Endothelial cell of umbilical vein (primary cell): Measurements from ENCODE around the gene ZNF205. TPM values are rescaled to one million over a fixed set of nuclear protein-coding genes. Genes with fewer than 3 reads are reported as not detected.

Source experiments
- BruUV-seq: library from RNA; stranded (reverse); fragments of 400-500 nt; replicated peaks from 2 replicates; lab custom pipeline; 2021; lab: Mats Ljungman, UMichigan
- CTCF ChIA-PET: fragments of 300-600, 350-600 bp; sonication (Branson Sonifier 250); formaldehyde crosslinking; loops from one replicate; lab custom pipeline; 2021; ENCODE audit warnings: antibody characterized with exemption, inconsistent platforms; lab: Charles Lee
- POLR2A ChIA-PET: fragments of 300-600, 350-600 bp; sonication (Branson Sonifier 250); formaldehyde crosslinking; loops from one replicate; lab custom pipeline; 2021; ENCODE audit warnings: antibody characterized with exemption, inconsistent platforms; lab: Charles Lee
- DNase-seq: peaks from one replicate; pipeline ENCODE4 v3.0.0-alpha.2; 2011; ENCODE audit warnings: low read depth, low spot score
- FAIRE-seq: peaks from 2 replicates; lab custom pipeline; 2011; peaks lifted over from hg19 to GRCh38; lab: Jason Lieb, UNC
- H2AFZ ChIP-seq: 2 replicates; pipeline ENCODE4 v1.6.0; 2012; ENCODE audit warnings: low read depth, low read length, control low read depth, inconsistent platforms
- H3K27ac ChIP-seq: 2 replicates; pipeline ENCODE4 v1.5.1; 2011; ENCODE audit warnings: low read depth, mild to moderate bottlenecking, control low read depth, low read length, moderate library complexity; ENCODE audit not compliant: insufficient read depth
- H3K27me3 ChIP-seq, 2 experiments: 2 replicates each; pipeline versions ENCODE4 v1.6.0 to v1.6.1; 2011; ENCODE audit warnings: low read length in 2 of 2, mixed read lengths in 1 of 2; ENCODE audit not compliant: control insufficient read depth in 2 of 2, insufficient read depth in 2 of 2
- H3K36me3 ChIP-seq, 2 experiments: 2 replicates in 1 of 2; 3 replicates in 1 of 2; pipeline ENCODE4 v1.5.1; 2011; ENCODE audit warnings: low read length in 2 of 2, mild to moderate bottlenecking in 1 of 2, moderate library complexity in 1 of 2; ENCODE audit not compliant: control insufficient read depth in 2 of 2, insufficient read depth in 2 of 2; ENCODE audit errors: extremely low read depth in 1 of 2
- H3K4me1 ChIP-seq: 3 replicates; pipeline ENCODE4 v1.5.1; 2011; ENCODE audit warnings: mild to moderate bottlenecking, low read length; ENCODE audit not compliant: control insufficient read depth, insufficient read depth; ENCODE audit errors: extremely low read depth
- H3K4me2 ChIP-seq: 2 replicates; pipeline ENCODE4 v1.6.1; 2011; ENCODE audit warnings: low read length, control low read depth, mixed read lengths; ENCODE audit not compliant: insufficient read depth
- H3K4me3 ChIP-seq, 3 experiments: fragments of 200-600 bp in 1 of 3; sonication (generic), shearing (Covaris generic) in 1 of 3; replicated peaks in 1 of 3; 2 replicates each; pipeline ENCODE4 v1.5.1; 2011 to 2016; ENCODE audit warnings: control low read depth in 3 of 3, low read length in 3 of 3, mild to moderate bottlenecking in 2 of 3, inconsistent platforms in 1 of 3, low read depth in 1 of 3, moderate library complexity in 1 of 3; ENCODE audit not compliant: insufficient read depth in 1 of 3
- H3K79me2 ChIP-seq: 2 replicates; pipeline ENCODE4 v1.6.0; 2012; ENCODE audit warnings: low read length, inconsistent platforms; ENCODE audit not compliant: control insufficient read depth, insufficient read depth
- H3K9ac ChIP-seq: replicated peaks from 2 replicates; pipeline ENCODE3; 2011; ENCODE audit warnings: low read length, control low read depth; ENCODE audit not compliant: insufficient read depth; ENCODE audit errors: extremely low read depth
- H3K9me1 ChIP-seq: replicated peaks from 3 replicates; pipeline ENCODE4 v1.6.0; 2011; ENCODE audit warnings: mild to moderate bottlenecking, low read length; ENCODE audit not compliant: control insufficient read depth, insufficient read depth; ENCODE audit errors: extremely low read depth
- H3K9me3 ChIP-seq: replicated peaks from 2 replicates; pipeline ENCODE4 v1.5.1; 2012; ENCODE audit warnings: low read length, inconsistent platforms; ENCODE audit not compliant: control insufficient read depth, insufficient read depth
- H4K20me1 ChIP-seq: replicated peaks from 2 replicates; pipeline ENCODE3; 2011; ENCODE audit warnings: mild to moderate bottlenecking, low read length; ENCODE audit not compliant: control insufficient read depth, insufficient read depth; ENCODE audit errors: extremely low read depth
- CTCF ChIP-seq, 2 donors: IDR thresholded peaks; 1 replicate in 1 of 2; 2 replicates in 1 of 2; pipeline ENCODE4 v1.5.1; 2011; ENCODE audit warnings: low read length in 2 of 2, mild to moderate bottlenecking in 2 of 2, moderate library complexity in 2 of 2, control low read depth in 1 of 2, inconsistent platforms in 1 of 2, low read depth in 1 of 2; ENCODE audit not compliant: insufficient read depth in 1 of 2; ENCODE audit errors: extremely low read depth in 1 of 2
- EZH2 ChIP-seq: IDR thresholded peaks from 2 replicates; pipeline ENCODE4 v1.6.1; 2012; ENCODE audit warnings: borderline replicate concordance, low read depth, mild to moderate bottlenecking, moderate library complexity, low read length, inconsistent platforms; ENCODE audit not compliant: severe bottlenecking
- FOS ChIP-seq: IDR thresholded peaks from 2 replicates; pipeline ENCODE4 v1.6.1; 2011; ENCODE audit warnings: mild to moderate bottlenecking, low read length, moderate library complexity, borderline replicate concordance; ENCODE audit not compliant: insufficient read depth
- GATA2 ChIP-seq: IDR thresholded peaks from 2 replicates; pipeline ENCODE4 v1.7.0; 2011; ENCODE audit warnings: low read depth, mild to moderate bottlenecking, moderate library complexity, mixed read lengths, low read length; ENCODE audit not compliant: insufficient read length, insufficient read depth
- JUN ChIP-seq: IDR thresholded peaks from 2 replicates; pipeline ENCODE4 v1.6.1; 2011; ENCODE audit warnings: borderline replicate concordance, low read depth; ENCODE audit not compliant: insufficient read length, insufficient read depth
- MYC ChIP-seq: IDR thresholded peaks from one replicate; pipeline ENCODE4 v1.6.1; 2011; ENCODE audit warnings: mild to moderate bottlenecking, low read depth, low read length
- POLR2A ChIP-seq: IDR thresholded peaks from 2 replicates; pipeline ENCODE4 v1.6.1; 2012; ENCODE audit warnings: low read depth, mild to moderate bottlenecking, control low read depth, low read length
- POLR2AphosphoS5 ChIP-seq: IDR thresholded peaks from 2 replicates; pipeline ENCODE4 v1.6.1; 2012; ENCODE audit warnings: low read depth, mild to moderate bottlenecking, control low read depth, low read length, moderate library complexity; ENCODE audit not compliant: insufficient read depth
- dilution Hi-C: fragments of 300-500 bp; cut with MboI; formaldehyde crosslinking; loops from one replicate; pipeline ENCODE4 v1.15.0; 2019; ENCODE audit warnings: low sequenced_read_pairs; ENCODE audit not compliant: extremely low pct_ligation_motif_present
- intact Hi-C: fragments of 100-400 bp; cut with micrococcal nuclease; formaldehyde crosslinking; loops from one replicate; pipeline ENCODE4 v1.10.0; 2022
- polyA plus RNA-seq, 4 experiments: library from polyadenylated mRNA; depleted of rRNA in 3 of 4; stranded (reverse) in 3 of 4; unstranded in 1 of 4; fragments of >200 nt; gene quantifications; 2 replicates each; pipeline versions ENCODE4 v1.2.1 to v1.2.3, GENCODE V29; 2011 to 2012; ENCODE audit warnings: missing spikeins in 1 of 4
- total RNA-seq: library from RNA; stranded (reverse); gene quantifications from 2 replicates; pipeline ENCODE4 v1.2.3, GENCODE V29; 2021
- TF ChIP-seq, protein P1 (sequence below): IDR thresholded peaks from 2 replicates; pipeline ENCODE4 v1.6.1; 2011; ENCODE audit not compliant: insufficient read depth, insufficient read length

ZNF205 gene
- total and polyA plus RNA-seq, 2 donors (not counting 3 experiments of a cell fraction or from before 2014, with no cell fraction given), result 18.5 to 19.0 TPM

- intact Hi-C loops (no loop called here), dilution Hi-C loops (no loop called here)
- Histone ChIP-seq H3K9me3 (no peaks in the 10 kb centered on the region), H3K79me2 (no peaks in the 10 kb centered on the region), H2AFZ (no peak overlapping the region), H3K4me3 (no peak overlapping the region), H3K9me1 (no peaks in the 10 kb centered on the region), H3K4me1 (peaks cover 12% of the 10 kb centered on the region), H3K9ac (no peak overlapping the region), H4K20me1 (no peaks in the 10 kb centered on the region), H3K27ac (no peak overlapping the region), H3K27me3 (peaks cover 0 to 2% of the 10 kb centered on the region in 2 experiments), H3K36me3 (no peaks in the 10 kb centered on the region), H3K4me2 (no peak overlapping the region)
- DNase-seq (no peak), FAIRE-seq (no peak)
- POLR2A ChIA-PET, result no interaction called here
- CTCF ChIA-PET, result interaction anchor here (0.6 to 2.4 kb wide), 3 partner anchors 10 to 37 kb away, joined by 3 to 15 read pairs (median 15); no protein-coding TSS in a partner anchor
- TF ChIP-seq POLR2A (no peak), MYC (no peak), GATA2 (no peak), FOS (no peak), EZH2 (no peak), CTCF (IDR thresholded peaks at IDR 0.05; ENCODE audit: extremely low read depth in 1 of 2, insufficient read depth in 1 of 2, low read depth in 1 of 2, low read length in 2 of 2) (no peak), POLR2AphosphoS5 (no peak), JUN (no peak)
- TF ChIP-seq, protein P1, sequence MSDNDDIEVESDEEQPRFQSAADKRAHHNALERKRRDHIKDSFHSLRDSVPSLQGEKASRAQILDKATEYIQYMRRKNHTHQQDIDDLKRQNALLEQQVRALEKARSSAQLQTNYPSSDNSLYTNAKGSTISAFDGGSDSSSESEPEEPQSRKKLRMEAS, result no peak
- no TSS peak for BruUV-seq
Measured at GRCh38 chr16:3092501-3092941, 19.9 kb upstream of the ZNF205 start.
